ENCODE data around the gene KTN1. TPM values are rescaled to one million over a fixed set of nuclear protein-coding genes. Genes with fewer than 3 reads are reported as not detected.

KTN1 gene
- total RNA-seq, 1 donor from 2014 or later, result 123 TPM

- Mint-ChIP-seq H3K9me3 (no peaks in the 10 kb centered on the region), H3K36me3 (ENCODE audit: low read depth) (peaks cover 39% of the 10 kb centered on the region), H3K4me1 (ENCODE audit: low read depth) (peaks cover 4% of the 10 kb centered on the region), H3K27me3 (ENCODE audit: insufficient read depth) (no peaks in the 10 kb centered on the region), H3K27ac (no peak overlapping the region), H3K4me3 (no peak overlapping the region)
- intact Hi-C loops (cut with micrococcal nuclease), result no loop called here
- DNase-seq (ENCODE audit: low spot score), result no peak
These were observed 91.6 kb downstream of the KTN1 start for GRCh38 chr14:55671641-55672040.

- Mint-ChIP-seq H3K4me1 (ENCODE audit: low read depth) (peaks cover 4% of the 10 kb centered on the region), H3K27me3 (ENCODE audit: insufficient read depth) (no peaks in the 10 kb centered on the region), H3K36me3 (ENCODE audit: low read depth) (peaks cover 35% of the 10 kb centered on the region), H3K27ac (no peak overlapping the region), H3K9me3 (no peaks in the 10 kb centered on the region), H3K4me3 (no peak overlapping the region)
- DNase-seq (ENCODE audit: low spot score), result no peak
- intact Hi-C loops (cut with micrococcal nuclease), result no loop called here
These were observed 93.0 kb downstream of the KTN1 start for GRCh38 chr14:55673048-55673447.

- DNase-seq (ENCODE audit: low spot score), result no peak
- peaks cover 36% of the 10 kb centered on the region for H3K36me3 Mint-ChIP-seq (ENCODE audit: low read depth)
- H3K27me3 Mint-ChIP-seq (ENCODE audit: insufficient read depth), result no peaks in the 10 kb centered on the region
- H3K4me1 Mint-ChIP-seq (ENCODE audit: low read depth), result no peaks in the 10 kb centered on the region
- H3K9me3 Mint-ChIP-seq, result no peaks in the 10 kb centered on the region
- no peak overlapping the region for H3K4me3 Mint-ChIP-seq
- intact Hi-C loops (cut with micrococcal nuclease), result no loop called here
- H3K27ac Mint-ChIP-seq, result no peak overlapping the region
These were observed 101.1 kb downstream of the KTN1 start for GRCh38 chr14:55681096-55681495.

- DNase-seq (ENCODE audit: low spot score), result no peak
- H3K4me1 Mint-ChIP-seq (ENCODE audit: low read depth), result no peaks in the 10 kb centered on the region
These were observed 105.1 kb downstream of the KTN1 start for GRCh38 chr14:55684956-55685584.

GRCh38 chr14:55686713-55687112 lies 106.7 kb downstream of the KTN1 start:
- H3K36me3 Mint-ChIP-seq (ENCODE audit: low read depth), result peaks cover 27% of the 10 kb centered on the region
- H3K4me3 Mint-ChIP-seq, result no peak overlapping the region
- H3K9me3 Mint-ChIP-seq, result no peaks in the 10 kb centered on the region
- no peak overlapping the region for H3K27ac Mint-ChIP-seq
- no peaks in the 10 kb centered on the region for H3K27me3 Mint-ChIP-seq (ENCODE audit: insufficient read depth)
- intact Hi-C loops (cut with micrococcal nuclease), result no loop called here
- DNase-seq (ENCODE audit: low spot score), result no peak
- no peaks in the 10 kb centered on the region for H3K4me1 Mint-ChIP-seq (ENCODE audit: low read depth)

More at GRCh38 chr14:55684956-55685584, 105.1 kb downstream of the KTN1 start:
- intact Hi-C loops (cut with micrococcal nuclease), result no loop called here
- Mint-ChIP-seq H3K27me3 (ENCODE audit: insufficient read depth) (no peaks in the 10 kb centered on the region), H3K36me3 (ENCODE audit: low read depth) (peaks cover 31% of the 10 kb centered on the region), H3K27ac (no peak overlapping the region), H3K4me3 (no peak overlapping the region), H3K9me3 (no peaks in the 10 kb centered on the region)

- Mint-ChIP-seq H3K36me3 (ENCODE audit: low read depth) (peaks cover 23% of the 10 kb centered on the region), H3K27me3 (ENCODE audit: insufficient read depth) (no peaks in the 10 kb centered on the region), H3K4me3 (no peak overlapping the region), H3K27ac (no peak overlapping the region), H3K4me1 (ENCODE audit: low read depth) (no peaks in the 10 kb centered on the region), H3K9me3 (no peaks in the 10 kb centered on the region)
- DNase-seq (ENCODE audit: low spot score), result no peak
- intact Hi-C loops (cut with micrococcal nuclease), result no loop called here
These were observed 108.6 kb downstream of the KTN1 start for GRCh38 chr14:55688566-55688965.

GRCh38 chr14:55689981-55690871 lies 110.2 kb downstream of the KTN1 start:
- Mint-ChIP-seq H3K4me3 (no peak overlapping the region), H3K4me1 (ENCODE audit: low read depth) (no peaks in the 10 kb centered on the region), H3K9me3 (no peaks in the 10 kb centered on the region), H3K27me3 (ENCODE audit: insufficient read depth) (no peaks in the 10 kb centered on the region), H3K27ac (no peak overlapping the region), H3K36me3 (ENCODE audit: low read depth) (peaks cover 18% of the 10 kb centered on the region)
- intact Hi-C loops (cut with micrococcal nuclease), result no loop called here
- DNase-seq (ENCODE audit: low spot score), result no peak

GRCh38 chr14:55691659-55692058 lies 111.7 kb downstream of the KTN1 start:
- Mint-ChIP-seq H3K27me3 (ENCODE audit: insufficient read depth) (no peaks in the 10 kb centered on the region), H3K4me3 (no peak overlapping the region), H3K36me3 (ENCODE audit: low read depth) (peaks cover 10% of the 10 kb centered on the region), H3K27ac (no peak overlapping the region), H3K4me1 (ENCODE audit: low read depth) (no peaks in the 10 kb centered on the region), H3K9me3 (no peaks in the 10 kb centered on the region)
- DNase-seq (ENCODE audit: low spot score), result no peak
- intact Hi-C loops (cut with micrococcal nuclease), result no loop called here

- Mint-ChIP-seq H3K36me3 (ENCODE audit: low read depth) (peaks cover 3% of the 10 kb centered on the region), H3K4me3 (no peak overlapping the region), H3K27ac (no peak overlapping the region), H3K27me3 (ENCODE audit: insufficient read depth) (no peaks in the 10 kb centered on the region), H3K9me3 (no peaks in the 10 kb centered on the region), H3K4me1 (ENCODE audit: low read depth) (no peaks in the 10 kb centered on the region)
- no peak for DNase-seq (ENCODE audit: low spot score)
- intact Hi-C loops (cut with micrococcal nuclease), result no loop called here
These were observed 113.9 kb downstream of the KTN1 start for GRCh38 chr14:55693904-55694303.

- no peaks in the 10 kb centered on the region for H3K36me3 Mint-ChIP-seq (ENCODE audit: low read depth)
- no peaks in the 10 kb centered on the region for H3K4me1 Mint-ChIP-seq (ENCODE audit: low read depth)
- H3K4me3 Mint-ChIP-seq, result no peak overlapping the region
- intact Hi-C loops (cut with micrococcal nuclease), result no loop called here
- H3K27ac Mint-ChIP-seq, result no peak overlapping the region
- DNase-seq (ENCODE audit: low spot score), result no peak
- no peaks in the 10 kb centered on the region for H3K9me3 Mint-ChIP-seq
- no peaks in the 10 kb centered on the region for H3K27me3 Mint-ChIP-seq (ENCODE audit: insufficient read depth)
These were observed 117.4 kb downstream of the KTN1 start for GRCh38 chr14:55697414-55697861.

GRCh38 chr14:55698051-55698450 lies 118.0 kb downstream of the KTN1 start:
- intact Hi-C loops (cut with micrococcal nuclease), result no loop called here
- Mint-ChIP-seq H3K4me3 (no peak overlapping the region), H3K27ac (no peak overlapping the region), H3K36me3 (ENCODE audit: low read depth) (no peaks in the 10 kb centered on the region), H3K9me3 (no peaks in the 10 kb centered on the region), H3K4me1 (ENCODE audit: low read depth) (no peaks in the 10 kb centered on the region), H3K27me3 (ENCODE audit: insufficient read depth) (no peaks in the 10 kb centered on the region)
- DNase-seq (ENCODE audit: low spot score), result no peak

- Mint-ChIP-seq H3K27ac (no peak overlapping the region), H3K36me3 (ENCODE audit: low read depth) (no peaks in the 10 kb centered on the region), H3K4me3 (no peak overlapping the region), H3K27me3 (ENCODE audit: insufficient read depth) (no peaks in the 10 kb centered on the region), H3K9me3 (no peaks in the 10 kb centered on the region), H3K4me1 (ENCODE audit: low read depth) (no peaks in the 10 kb centered on the region)
- no peak for DNase-seq (ENCODE audit: low spot score)
- intact Hi-C loops (cut with micrococcal nuclease), result no loop called here
These were observed 119.4 kb downstream of the KTN1 start for GRCh38 chr14:55699131-55700057.
